ENCODE data around the gene FLYWCH2.

Gene FLYWCH2

GRCh38 chr16:2884041-2884451 is 1.0 kb downstream of the FLYWCH2 start:
- DNase-seq = no peak

- no peak for DNase-seq
Observed at GRCh38 chr16:2894231-2894630, 11.2 kb downstream of the FLYWCH2 start.

- no peak for DNase-seq
Observed at GRCh38 chr16:2895813-2896212, 12.8 kb downstream of the FLYWCH2 start.

- no peak for DNase-seq
Observed at GRCh38 chr16:2896480-2897010, 13.5 kb downstream of the FLYWCH2 start.

GRCh38 chr16:2897110-2897509 is 14.1 kb downstream of the FLYWCH2 start:
- DNase-seq = no peak

DNA sequence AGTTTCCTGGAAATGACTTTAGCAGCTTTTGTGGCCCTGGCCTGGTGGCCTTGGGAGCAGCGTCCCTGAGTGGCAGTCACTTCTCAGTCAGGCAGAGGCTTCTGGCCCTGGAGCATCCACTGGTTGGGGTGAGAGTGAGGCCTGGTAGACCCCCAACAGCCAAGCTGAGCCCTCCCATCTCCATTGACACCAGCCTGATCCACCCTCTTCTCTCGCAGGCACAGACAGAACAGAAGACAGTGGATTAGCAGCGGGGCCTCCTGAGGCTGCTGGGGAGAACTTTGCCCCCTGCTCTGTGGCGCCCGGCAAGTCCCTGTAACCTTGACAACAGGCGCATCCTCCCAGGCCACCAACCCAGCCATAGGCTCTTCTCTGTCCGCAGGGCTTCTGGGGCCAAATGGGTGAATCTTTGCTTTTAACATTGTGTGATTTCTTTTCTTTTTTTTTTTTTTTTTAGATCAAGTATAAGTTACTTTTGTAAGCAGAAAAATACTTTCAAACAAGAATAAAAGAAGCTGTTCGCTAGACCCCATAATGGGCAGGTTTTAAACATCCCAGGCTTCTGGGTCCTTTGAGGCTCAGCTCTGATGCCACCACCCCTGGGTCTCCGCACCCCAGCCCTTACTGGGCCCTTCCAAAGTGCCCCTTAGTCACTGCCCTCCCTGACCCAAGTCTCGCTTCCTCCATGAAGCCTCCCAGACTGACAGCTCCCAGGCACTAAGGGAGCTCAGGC is 16.0 kb downstream of the FLYWCH2 start:
- DNase-seq = no peak

DNA sequence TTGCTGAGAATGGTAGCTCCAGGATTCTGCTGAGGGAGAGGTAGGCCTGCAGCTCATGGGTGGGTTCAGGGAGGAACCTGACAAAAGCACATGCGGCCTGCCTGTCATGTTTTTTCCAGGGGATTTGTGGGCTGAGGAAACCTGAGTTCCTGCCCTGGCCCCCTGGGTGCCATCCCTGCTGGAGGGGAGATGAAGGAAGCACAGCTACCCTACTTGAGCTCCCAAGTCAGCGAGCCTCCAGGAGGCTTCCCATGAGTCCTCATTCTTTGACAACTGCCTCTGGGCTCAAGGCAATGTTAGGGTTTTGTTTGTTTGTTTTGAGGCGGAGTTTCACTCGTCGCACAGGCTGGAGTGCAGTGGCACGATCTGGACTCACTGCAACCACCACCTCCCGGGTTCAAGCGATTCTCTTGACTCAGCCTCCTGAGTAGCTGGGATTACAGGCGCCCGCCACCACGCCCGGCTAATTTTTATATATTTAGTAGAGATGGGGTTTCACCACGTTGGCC is 16.6 kb downstream of the FLYWCH2 start:
- no peak for DNase-seq

GRCh38 chr16:2900526-2901075 is 17.6 kb downstream of the FLYWCH2 start:
- DNase-seq = no peak

- DNase-seq = no peak
Observed at GRCh38 chr16:2902337-2903130, 19.5 kb downstream of the FLYWCH2 start.

DNA sequence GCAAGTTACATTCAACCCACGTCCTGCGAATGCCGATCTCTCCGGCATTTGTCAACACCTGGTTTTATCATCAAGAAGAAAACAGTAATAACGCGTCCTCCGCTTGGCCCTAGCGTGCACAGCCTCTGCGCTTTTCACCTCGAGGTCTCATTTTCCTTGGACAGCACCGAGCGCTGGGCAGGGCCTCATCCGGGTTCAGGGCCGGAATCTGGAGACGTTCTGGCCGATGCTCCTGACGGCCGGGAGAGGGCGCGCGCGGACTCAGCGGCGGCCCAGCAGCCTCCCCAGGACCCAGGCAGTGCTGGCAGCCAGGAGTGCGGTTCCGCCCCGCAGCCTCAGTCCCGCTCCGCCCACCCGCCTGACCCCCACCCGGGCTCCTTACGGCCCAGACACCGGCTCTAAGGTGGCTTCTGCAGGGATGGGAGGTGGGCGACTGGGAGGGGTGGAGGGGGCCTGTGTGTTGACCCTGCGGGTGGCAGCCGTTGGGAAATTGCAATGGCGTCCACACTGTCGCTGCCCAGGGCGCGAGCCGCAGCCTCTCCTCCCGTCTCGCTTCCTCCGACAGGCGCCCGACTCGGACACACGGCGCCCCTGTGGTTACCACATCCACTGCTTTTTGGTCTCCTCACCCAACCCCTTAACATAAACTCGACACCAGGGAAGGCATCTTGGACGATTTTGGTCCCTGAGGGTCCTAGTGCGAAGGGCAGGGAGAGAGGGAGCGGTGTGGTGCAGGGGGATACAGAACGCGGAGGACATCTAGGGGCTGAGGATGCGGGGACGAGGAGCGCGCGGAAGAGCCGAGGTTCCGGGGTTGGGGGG is 21.3 kb downstream of the FLYWCH2 start:
- DNase-seq = peak; percentile 92

DNA sequence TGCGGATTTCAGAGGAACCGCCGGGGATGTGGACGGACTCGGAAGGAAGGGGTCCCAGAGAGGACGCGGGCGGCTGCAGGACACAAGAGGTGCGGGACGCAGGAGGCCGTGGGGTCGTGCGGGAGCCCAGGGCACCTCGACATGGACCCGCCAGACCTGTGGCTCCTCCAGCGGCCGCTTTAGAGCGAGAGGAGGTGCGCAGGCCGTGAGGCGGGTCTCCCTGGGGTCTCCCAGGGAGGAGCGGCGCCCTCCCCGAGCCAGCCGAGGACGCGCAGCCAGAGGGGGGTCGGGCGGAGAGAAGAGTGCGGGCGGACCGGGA is 21.9 kb downstream of the FLYWCH2 start:
- no peak for DNase-seq

GRCh38 chr16:2905241-2905987 is 22.4 kb downstream of the FLYWCH2 start:
- peak; percentile 96 for DNase-seq

DNA sequence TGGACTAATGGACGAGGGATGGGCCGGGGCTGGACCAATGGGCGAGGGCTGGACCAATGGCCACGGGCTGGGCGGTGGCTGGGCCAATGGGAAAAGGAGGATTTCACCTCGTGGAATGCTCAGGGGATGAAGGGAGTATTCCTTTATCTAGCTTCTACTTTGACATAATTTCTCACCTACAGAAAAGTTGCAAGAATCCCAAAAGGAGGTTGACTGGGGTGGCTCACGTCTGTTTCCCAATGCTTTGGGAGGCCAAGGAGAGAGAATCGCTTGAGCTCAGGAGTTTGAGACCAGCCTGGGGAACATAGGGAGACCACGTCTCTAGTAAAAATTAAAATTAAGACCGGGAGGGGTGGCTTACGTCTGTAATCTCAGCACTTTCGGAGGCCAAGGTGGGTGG is 23.0 kb downstream of the FLYWCH2 start:
- DNase-seq = no peak

DNA sequence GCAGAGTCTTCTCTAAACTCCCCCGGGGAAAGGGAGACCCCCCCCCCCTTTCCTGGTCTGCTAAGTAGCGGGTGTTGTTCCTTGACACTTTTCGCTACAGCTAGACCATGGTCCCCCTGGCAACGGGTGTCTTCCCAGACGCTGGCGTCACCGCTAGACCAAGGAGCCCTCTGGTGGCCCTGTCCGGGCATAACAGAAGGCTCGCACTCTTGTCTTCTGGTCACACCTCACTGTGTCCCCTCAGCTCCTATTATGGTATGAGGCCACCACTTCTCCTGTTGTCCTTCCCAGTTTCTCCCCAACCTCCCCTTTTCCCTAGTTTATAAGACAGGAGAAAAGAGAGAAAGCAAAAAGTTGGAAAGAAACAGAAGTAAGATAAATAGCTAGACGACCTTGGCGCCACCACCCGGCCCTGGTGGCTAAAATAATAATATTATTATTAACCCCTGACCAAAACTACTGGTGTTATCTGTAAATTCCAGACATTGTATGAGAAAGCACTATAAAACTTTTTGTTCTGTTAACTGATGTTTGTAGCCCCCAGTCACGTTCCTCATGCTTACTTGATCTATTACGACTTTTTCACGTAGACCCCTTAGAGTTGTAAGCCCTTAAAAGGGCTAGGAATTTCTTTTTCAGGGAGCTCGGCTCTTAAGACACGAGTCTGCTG is 24.2 kb downstream of the FLYWCH2 start:
- peak; percentile 59 for DNase-seq

DNA sequence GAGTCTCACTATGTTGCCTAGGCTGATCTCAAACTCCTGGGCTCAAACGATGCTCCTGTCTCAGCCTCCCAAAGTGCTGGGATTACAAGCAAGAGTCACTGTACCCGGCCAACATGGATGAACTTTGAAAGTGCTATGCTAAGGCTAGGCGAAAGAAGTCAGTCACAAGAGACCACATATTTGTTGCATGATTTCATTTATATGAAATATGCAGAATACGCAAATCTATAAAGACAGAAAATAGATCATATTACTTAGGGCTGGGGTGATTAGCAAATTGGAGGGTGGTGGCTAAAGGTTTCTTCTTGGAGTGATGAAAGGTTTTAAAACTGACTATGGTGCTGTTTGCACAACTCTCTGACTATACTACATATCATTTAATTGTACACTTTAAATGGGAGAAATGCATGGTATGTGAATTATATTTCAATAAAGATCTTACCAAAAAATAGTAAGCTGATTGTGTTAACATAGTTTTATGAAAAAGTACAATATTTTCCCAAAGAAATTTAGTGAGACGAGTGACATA is 27.5 kb downstream of the FLYWCH2 start:
- DNase-seq = no peak

- peak; percentile 98 for DNase-seq
Observed at GRCh38 chr16:2911638-2912329, 28.8 kb downstream of the FLYWCH2 start, which contains the start of gene FLYWCH1. Gene FLYWCH1 (plus strand): TSS chr16:2911931. CDS start chr16:2929686, 17,755 bp downstream.

GRCh38 chr16:2912330-2913199 is 29.6 kb downstream of the FLYWCH2 start:
- DNase-seq = peak; percentile 66

DNA sequence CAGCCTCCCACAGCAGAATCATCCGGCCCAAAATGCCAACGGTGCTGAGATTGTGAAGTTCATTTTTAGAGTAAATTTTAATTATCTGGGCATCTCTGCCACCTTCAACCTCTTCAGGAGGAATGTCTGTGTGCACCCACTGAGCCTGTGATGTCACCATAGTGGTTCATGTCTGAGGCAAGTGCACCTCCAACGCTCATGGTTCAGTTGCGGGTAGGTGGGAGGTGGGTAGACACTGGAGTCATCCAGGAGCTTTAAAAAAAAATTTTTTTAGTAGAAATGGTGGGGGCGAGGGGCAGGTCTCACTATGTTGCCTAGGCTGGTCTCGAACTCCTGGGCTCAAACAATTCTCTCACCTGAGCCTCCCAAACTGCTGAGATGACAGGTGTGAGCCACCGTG is 30.6 kb downstream of the FLYWCH2 start:
- no peak for DNase-seq

- DNase-seq = no peak
Observed at GRCh38 chr16:2914233-2914632, 31.2 kb downstream of the FLYWCH2 start.
